NCI-H82 (cell line): Measurements from ENCODE around the gene ASB7.

ENCODE experiments used
- DNase-seq: peaks from one replicate; lab custom pipeline; 2025; lab: John Stamatoyannopoulos, UW

The ASB7 gene

GRCh38 chr15:100597862-100598261 is 4.5 kb upstream of the ASB7 start:
- no peak for DNase-seq

- no peak for DNase-seq
These were observed 3.7 kb upstream of the ASB7 start for GRCh38 chr15:100598655-100599054.

GRCh38 chr15:100601163-100601562 is 1.2 kb upstream of the ASB7 start:
- DNase-seq = peak; percentile 42

DNA sequence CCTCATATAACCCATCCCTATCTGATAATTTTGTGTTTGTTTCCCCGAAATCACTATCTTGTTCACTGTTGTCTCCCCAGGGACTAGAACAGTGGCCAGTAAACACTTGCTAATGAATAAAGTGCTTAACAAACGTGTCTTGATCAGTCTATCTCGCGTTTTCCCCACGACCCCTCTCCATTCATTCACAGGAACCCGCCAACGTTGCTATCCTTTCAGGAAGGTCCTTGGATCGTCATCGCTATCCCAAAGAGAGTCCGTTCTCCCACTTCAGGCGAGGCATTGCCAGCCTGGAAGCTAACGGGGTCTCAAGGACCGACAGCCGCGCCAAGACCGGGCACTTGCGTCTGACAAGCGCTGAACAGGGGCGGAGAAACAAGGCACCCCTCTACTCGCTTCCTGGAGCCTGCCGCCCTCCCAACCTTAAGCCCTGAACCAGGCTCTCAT is 749 bp upstream of the ASB7 start:
- no peak for DNase-seq

- peak; percentile 37 for DNase-seq
These were observed 519 bp downstream of the ASB7 start for GRCh38 chr15:100602823-100603393.

DNA sequence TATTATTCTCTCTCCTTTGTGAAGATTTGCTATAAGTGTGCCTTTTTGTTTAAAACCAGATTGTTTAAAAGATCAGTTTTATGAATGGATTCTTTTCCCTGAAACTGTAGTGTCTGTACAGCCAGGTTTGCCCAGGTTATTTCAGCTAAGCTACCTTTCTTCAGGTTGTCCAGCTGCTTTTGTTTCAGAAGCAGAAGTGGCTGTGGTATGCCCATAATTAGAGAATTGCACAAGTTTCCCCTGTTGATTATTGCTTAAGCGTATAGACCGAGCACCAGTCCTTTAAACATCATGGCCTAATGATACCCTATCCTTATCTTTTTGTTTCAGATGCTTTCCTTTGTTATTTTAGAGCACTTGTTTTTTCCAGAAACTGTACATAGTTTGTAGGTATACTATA is 10.2 kb downstream of the ASB7 start:
- DNase-seq = no peak

DNA sequence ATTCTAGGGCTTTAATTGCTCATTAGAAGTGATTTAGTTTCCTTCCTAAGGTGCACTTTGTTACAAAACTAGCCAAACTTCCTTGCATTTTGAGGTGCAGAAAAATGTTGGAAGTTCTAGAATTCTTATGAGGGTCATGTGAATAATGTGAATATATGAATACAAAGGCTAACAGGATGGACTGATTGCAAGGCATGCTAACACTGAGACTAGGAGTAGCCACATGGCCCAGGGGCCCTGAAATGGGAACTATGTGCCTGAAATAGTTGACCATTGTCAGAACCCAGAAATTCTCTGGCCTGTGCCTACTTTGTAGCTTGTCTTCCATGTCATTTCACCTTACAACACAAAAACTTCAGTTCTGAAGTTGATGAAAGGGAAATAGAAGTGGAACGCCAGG is 10.8 kb downstream of the ASB7 start:
- DNase-seq = no peak

DNA sequence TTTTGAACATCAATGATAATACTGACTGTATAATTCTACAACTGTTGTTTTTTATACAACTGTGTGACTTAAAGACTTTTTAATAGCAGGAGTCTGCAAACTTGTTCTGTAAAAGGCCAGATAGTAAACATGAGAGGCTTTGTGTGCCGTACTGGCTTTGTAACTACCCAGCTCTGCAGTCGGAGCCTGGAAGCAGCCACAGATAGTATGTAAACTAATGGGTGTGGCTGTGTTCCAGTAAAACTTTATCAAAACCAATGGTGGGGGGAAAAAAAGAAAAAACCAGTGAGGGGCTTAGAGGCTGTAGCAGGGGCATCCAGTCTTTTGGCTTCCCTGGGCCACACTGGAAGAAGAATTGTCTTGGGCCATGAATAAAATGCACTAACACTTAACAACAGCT is 11.9 kb downstream of the ASB7 start:
- DNase-seq = no peak

DNA sequence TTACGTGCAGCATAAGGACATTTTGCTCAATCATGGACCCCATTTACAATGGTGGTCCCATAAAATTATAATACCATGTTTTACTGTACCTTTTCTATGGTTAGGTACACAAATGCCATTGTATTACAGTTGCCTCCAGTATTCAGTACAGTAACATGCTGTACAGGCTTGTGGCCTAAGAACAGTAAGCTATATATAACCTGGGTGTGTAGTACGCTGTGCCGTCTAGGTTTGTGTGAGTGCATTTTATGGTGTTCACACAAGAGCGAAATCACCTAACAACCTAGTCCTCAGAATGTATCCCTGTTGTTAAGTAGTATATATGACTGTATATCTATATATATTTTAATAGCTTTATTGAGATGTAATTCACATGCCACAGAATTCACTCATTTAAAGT is 12.5 kb downstream of the ASB7 start:
- DNase-seq = no peak

DNA sequence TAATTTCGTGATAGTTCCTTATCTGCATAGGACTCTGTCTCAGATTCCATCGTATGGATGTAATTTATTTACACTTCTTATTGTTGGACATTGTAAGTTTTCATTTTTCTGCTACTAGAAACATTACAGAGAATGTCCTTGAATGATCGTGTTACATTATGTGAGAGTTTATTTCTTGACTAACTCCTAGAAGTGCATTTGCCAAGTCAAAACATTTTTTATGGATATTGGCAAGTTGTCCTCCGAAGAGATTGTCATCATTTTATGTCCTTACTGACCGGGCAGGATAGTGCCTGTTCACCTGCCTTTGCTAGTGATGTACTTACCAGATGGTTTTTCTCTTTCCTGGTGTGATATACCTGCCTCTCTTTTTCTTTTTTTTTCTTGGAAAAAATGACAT is 13.4 kb downstream of the ASB7 start:
- DNase-seq = no peak

DNA sequence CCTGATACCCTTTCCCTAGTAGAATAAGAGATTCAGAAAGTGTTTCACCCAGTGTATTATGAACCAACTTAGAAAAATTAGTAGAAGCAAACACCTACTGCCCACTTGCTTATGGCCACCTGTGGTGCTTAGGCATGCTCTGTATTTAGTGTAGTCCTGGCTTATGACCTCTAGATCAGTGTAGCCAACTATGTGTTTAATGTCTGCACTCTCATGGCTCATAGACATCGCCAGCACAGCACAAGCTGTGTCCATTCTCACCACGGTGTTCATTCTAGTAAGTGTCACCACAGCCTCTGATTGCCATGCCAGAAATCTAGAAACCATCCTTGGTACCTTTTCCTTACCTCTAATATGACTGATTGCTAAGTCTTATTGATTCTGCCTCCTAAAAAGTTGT is 14.3 kb downstream of the ASB7 start:
- DNase-seq = no peak

GRCh38 chr15:100623301-100623700 is 20.9 kb downstream of the ASB7 start:
- DNase-seq = no peak

DNA sequence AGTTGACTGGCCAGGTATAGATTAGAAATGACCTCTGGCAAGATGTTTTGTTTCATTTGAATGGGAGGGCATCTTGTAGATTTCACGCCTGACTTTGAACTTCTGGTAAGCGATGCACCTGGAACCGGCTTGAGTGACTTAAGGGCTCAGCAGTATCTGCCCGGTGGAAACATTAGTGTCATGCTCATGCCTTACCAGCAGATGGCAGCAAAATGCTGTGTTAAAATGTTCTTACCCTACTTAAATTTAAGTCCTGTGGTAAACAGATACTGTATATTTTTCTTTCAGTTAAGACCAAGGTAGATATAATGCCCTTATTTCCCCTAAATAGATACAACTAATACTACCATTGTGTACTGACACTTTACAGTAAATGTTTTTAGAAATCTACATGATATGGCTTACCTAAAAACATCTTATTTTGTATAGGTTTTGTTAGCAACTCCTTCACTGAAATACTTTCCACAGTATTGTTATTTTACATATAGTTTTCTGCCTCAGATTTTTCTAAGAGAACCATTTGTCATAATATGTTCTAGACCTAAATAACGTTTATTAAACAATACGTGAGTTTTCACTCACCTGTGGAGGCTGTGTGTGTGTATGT is 25.5 kb downstream of the ASB7 start:
- peak; percentile 79 for DNase-seq

DNA sequence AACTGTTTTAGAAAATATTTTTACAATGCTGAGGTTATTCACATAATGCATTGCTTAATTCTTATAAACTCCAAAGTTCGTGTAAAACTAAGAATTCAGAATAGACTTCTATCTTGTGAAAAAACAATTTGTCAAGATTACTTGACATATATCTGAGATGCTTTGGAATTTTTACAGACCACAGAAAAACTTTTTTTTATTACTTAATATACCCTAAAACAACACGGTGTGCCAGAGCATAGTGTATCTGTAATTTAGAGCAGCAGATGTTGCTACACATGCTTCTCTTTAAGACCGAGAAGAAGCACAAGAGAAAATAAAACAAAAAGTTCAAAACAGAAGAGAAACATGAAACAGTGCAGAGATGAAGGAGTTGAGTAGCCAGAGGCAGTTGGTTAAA is 26.4 kb downstream of the ASB7 start:
- DNase-seq = no peak

GRCh38 chr15:100631831-100632230 is 29.4 kb downstream of the ASB7 start:
- DNase-seq = no peak

- DNase-seq = no peak
These were observed 31.3 kb downstream of the ASB7 start for GRCh38 chr15:100633763-100634075.

- DNase-seq = no peak
These were observed 33.1 kb downstream of the ASB7 start for GRCh38 chr15:100635406-100636071.

DNA sequence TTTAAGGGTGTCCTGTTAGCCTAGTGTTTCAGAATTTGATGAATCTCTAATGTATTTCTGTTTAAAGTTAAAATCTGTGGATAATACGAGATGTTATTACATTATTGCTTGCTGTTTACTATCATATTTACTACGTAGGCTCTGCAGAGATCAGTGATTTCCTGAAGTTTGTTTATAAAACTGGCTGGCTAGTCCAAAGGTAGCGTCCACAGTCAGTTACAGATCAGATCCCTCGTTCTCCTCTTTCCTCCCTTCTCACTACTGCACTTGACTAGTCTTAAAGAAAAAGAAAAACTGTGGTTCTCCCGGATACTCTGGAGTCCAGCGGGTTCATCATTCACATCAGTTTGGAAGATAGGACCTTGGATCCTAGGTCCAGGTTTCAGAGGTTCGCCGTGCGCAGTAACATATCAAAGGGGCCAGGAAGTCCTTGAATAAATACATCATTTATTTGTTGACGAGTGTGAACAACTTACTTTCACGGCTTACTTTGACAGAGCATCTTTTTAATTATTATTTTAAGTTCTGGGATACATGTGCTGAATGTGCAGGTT is 35.9 kb downstream of the ASB7 start:
- DNase-seq = no peak

- no peak for DNase-seq
These were observed 40.0 kb downstream of the ASB7 start for GRCh38 chr15:100642213-100642949.

DNA sequence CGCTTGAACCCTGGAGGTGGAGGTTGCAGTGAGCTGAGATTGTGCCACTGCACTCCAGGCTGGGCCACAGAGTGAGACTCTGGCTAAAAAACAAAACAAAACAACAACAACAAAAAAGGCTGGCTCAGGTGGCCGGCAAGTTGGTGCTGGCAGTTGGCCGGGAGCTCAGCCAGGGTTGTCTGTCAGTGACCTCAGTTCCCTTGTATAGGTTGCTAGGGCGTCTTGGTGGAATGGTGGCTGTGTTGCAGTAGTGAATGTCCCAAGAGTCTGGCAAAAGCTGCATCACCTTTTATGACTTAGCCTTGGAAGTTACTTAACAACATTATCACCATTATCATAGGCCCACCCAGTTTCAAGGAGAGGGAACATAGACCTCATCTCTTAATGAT is 40.6 kb downstream of the ASB7 start:
- no peak for DNase-seq

- DNase-seq = no peak
These were observed 43.3 kb downstream of the ASB7 start for GRCh38 chr15:100645671-100646070.

DNA sequence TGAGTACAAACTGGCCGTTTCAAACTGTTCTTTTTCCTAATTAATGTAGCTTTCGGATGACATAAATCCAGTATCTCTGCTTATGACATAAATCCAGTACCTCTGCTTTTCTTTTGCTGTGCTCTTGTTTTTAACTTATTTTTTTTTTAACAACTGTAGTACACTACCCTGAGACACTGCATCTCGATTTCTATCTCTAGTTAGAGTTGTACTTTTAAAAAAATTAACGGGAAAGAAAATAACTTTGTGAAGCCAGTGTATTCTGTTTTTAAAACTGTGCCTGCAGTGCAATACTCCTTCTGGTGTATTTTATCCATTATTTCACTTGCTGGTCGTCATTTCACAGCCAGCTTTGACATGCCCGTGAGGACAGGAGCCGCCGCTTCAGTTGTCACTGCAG is 46.6 kb downstream of the ASB7 start:
- DNase-seq = no peak

DNA sequence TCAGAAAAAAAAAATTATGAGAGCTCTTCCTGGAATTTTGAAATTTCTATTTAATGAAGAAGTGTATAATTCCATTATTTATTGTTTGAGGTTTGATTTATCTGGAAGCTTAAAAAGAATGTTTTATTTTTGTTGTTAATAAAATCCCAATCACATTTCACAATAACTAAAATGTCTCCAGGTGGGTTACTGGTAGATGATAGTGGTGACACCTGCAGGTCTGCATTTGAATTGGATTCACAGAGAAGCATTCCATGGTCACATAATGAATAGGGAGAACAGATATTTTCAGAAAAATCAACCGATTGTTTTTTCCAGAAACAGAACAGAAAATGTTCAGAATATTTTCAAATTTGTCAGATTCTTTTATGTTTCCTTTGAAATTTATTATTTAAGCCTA is 48.3 kb downstream of the ASB7 start:
- no peak for DNase-seq
